ENCODE measurements around the gene C3.
"Not testable (repeated sequence)": the region's sequence is repeated elsewhere in the genome, so short reads cannot be mapped to it uniquely, and the experiment has no call there.

The C3 gene

DNA sequence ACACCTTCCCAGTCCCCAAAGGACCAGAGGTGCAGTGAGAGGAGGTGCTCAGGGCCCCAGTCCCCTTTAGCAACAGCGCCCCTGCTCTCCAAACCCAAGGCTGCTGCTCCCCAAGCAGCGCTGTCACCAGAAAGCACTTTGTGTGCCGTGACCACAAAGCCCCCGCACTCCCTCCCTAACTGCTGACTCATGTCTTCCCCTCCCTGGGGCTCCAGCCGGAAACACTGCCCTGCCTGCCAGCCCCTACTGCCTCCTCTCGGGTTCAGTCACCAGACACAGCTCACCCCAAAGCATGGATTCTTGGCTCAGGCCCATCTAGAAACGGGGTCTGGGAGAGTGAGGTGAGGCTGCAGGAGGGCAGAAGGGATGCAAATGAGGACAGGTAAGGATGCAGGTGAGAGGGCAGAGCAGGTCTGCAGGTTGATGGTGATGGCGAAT lies 45.6 kb downstream of the C3 start:
- Histone ChIP-seq H3K27me3 (ENCODE audit: insufficient read depth, low read length, poor library complexity) (no peaks in the 10 kb centered on the region), H3K4me2 (ENCODE audit: insufficient read depth, low read length) (peak overlapping the region; percentile 50; the same call in 1 of the 2 replicates), H4K20me1 (ENCODE audit: insufficient read depth, low read length) (no peaks in the 10 kb centered on the region), H3K4me1 (ENCODE audit: insufficient read depth, low read length) (peaks cover 16% of the 10 kb centered on the region), H3K27ac (ENCODE audit: low read length) (no peak overlapping the region; the same call in 1 of the 2 replicates), H3K9me3 (ENCODE audit: insufficient read depth, low read length, severe bottlenecking) (no peaks in the 10 kb centered on the region), H3K36me3 (ENCODE audit: insufficient read depth, low read length) (no peaks in the 10 kb centered on the region), H3K79me2 (ENCODE audit: insufficient read depth, low read length) (no peaks in the 10 kb centered on the region), H3K9ac (ENCODE audit: low read depth, low read length) (no peak overlapping the region), H2AFZ (ENCODE audit: low read depth, low read length) (no peak overlapping the region; the same call in 1 of the 2 replicates), H3K4me3 (ENCODE audit: low read depth in 1 of 2, low read length in 2 of 2) (no peak overlapping the region)
- TF ChIP-seq, protein P1, sequence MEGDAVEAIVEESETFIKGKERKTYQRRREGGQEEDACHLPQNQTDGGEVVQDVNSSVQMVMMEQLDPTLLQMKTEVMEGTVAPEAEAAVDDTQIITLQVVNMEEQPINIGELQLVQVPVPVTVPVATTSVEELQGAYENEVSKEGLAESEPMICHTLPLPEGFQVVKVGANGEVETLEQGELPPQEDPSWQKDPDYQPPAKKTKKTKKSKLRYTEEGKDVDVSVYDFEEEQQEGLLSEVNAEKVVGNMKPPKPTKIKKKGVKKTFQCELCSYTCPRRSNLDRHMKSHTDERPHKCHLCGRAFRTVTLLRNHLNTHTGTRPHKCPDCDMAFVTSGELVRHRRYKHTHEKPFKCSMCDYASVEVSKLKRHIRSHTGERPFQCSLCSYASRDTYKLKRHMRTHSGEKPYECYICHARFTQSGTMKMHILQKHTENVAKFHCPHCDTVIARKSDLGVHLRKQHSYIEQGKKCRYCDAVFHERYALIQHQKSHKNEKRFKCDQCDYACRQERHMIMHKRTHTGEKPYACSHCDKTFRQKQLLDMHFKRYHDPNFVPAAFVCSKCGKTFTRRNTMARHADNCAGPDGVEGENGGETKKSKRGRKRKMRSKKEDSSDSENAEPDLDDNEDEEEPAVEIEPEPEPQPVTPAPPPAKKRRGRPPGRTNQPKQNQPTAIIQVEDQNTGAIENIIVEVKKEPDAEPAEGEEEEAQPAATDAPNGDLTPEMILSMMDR (IDR thresholded peaks at IDR 0.05; ENCODE audit: borderline replicate concordance, extremely low read depth, low read length, poor library complexity, severe bottlenecking), result peak; percentile 67
- no peak for TF ChIP-seq EZH2 (IDR thresholded peaks at IDR 0.05; ENCODE audit: borderline replicate concordance, low read depth, low read length, severe bottlenecking)
- ATAC-seq (ENCODE audit: insufficient read depth, low read depth), result peak; percentile 99
- DNase-seq, result peak; percentile 92

DNA sequence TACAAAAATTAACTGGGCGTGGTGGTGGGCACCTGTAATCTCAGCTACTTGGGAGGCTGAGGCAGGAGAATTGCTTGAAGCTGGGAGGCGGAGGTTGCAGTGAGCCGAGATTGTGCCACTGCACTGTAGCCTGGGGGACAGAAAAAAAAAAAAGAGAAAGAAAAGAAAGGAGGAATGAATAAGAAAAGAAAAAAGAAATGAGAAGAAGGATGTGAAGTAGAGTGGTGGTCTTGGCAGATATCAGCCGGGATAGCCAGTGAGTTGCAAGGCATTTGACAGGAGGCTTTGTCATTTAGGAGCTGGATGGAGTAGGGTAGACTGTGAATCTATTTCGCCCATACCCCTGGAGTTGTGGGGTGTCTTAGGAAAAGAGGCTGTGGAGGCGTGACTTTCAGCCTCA lies 46.0 kb downstream of the C3 start:
- not testable (repeated sequence) for DNase-seq; H3K27ac ChIP-seq (ENCODE audit: low read length); H4K20me1 ChIP-seq (ENCODE audit: insufficient read depth, low read length); H3K9me3 ChIP-seq (ENCODE audit: insufficient read depth, low read length, severe bottlenecking); H3K4me3 ChIP-seq (ENCODE audit: low read depth in 1 of 2, low read length in 2 of 2); H2AFZ ChIP-seq (ENCODE audit: low read depth, low read length); H3K9ac ChIP-seq (ENCODE audit: low read depth, low read length); H3K79me2 ChIP-seq (ENCODE audit: insufficient read depth, low read length); ATAC-seq (ENCODE audit: insufficient read depth, low read depth); H3K27me3 ChIP-seq (ENCODE audit: insufficient read depth, low read length, poor library complexity); H3K36me3 ChIP-seq (ENCODE audit: insufficient read depth, low read length)
- Histone ChIP-seq H3K4me2 (ENCODE audit: insufficient read depth, low read length) (peak overlapping the region; percentile 50; the same call in 1 of the 2 replicates), H3K4me1 (ENCODE audit: insufficient read depth, low read length) (peaks cover 16% of the 10 kb centered on the region)

DNA sequence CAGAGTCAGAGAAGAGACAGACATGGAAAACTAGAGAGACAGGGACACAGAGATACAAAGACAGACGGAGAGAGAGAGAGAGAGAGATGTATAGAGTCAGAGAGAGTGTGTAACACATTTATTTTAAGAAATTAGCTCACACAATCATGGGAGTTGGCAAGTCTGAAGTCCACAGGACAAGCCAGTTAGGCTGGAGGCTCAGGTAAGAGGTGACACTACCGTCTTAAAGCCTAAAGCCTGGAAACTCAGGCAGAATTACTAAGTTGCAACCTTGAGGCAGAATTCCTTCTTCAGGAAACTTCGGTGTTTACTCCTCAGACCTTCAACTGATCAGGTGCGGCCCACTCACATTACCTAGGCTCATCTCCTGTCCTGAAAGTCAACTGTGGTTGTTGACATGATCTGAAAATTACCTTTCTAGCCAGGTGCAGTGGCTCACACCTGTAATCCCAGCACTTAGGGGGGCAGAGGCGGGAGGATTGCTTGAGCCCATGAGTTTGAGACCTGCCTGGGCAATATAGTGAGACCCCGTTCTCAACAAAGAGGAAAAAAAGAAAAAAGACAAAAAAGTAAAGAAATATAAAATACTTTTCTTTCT lies 47.7 kb downstream of the C3 start:
- no peaks in the 10 kb centered on the region for H3K9me3 ChIP-seq (ENCODE audit: insufficient read depth, low read length, severe bottlenecking)
- no peaks in the 10 kb centered on the region for H4K20me1 ChIP-seq (ENCODE audit: insufficient read depth, low read length)
- H3K4me1 ChIP-seq (ENCODE audit: insufficient read depth, low read length), result peaks cover 16% of the 10 kb centered on the region
- no peak overlapping the region for H3K4me3 ChIP-seq (ENCODE audit: low read depth in 1 of 2, low read length in 2 of 2)
- no peaks in the 10 kb centered on the region for H3K27me3 ChIP-seq (ENCODE audit: insufficient read depth, low read length, poor library complexity)
- no peak overlapping the region for H3K27ac ChIP-seq (ENCODE audit: low read length)
- no peaks in the 10 kb centered on the region for H3K36me3 ChIP-seq (ENCODE audit: insufficient read depth, low read length)
- DNase-seq (no peak), ATAC-seq (ENCODE audit: insufficient read depth, low read depth) (no peak)
- H2AFZ ChIP-seq (ENCODE audit: low read depth, low read length), result no peak overlapping the region
- H3K9ac ChIP-seq (ENCODE audit: low read depth, low read length), result no peak overlapping the region
- no peak overlapping the region for H3K4me2 ChIP-seq (ENCODE audit: insufficient read depth, low read length)
- TF ChIP-seq EZH2 (IDR thresholded peaks at IDR 0.05; ENCODE audit: borderline replicate concordance, low read depth, low read length, severe bottlenecking), result no peak
- TF ChIP-seq, protein P1 (IDR thresholded peaks at IDR 0.05; ENCODE audit: borderline replicate concordance, extremely low read depth, low read length, poor library complexity, severe bottlenecking), result no peak
- no peaks in the 10 kb centered on the region for H3K79me2 ChIP-seq (ENCODE audit: insufficient read depth, low read length)

DNA sequence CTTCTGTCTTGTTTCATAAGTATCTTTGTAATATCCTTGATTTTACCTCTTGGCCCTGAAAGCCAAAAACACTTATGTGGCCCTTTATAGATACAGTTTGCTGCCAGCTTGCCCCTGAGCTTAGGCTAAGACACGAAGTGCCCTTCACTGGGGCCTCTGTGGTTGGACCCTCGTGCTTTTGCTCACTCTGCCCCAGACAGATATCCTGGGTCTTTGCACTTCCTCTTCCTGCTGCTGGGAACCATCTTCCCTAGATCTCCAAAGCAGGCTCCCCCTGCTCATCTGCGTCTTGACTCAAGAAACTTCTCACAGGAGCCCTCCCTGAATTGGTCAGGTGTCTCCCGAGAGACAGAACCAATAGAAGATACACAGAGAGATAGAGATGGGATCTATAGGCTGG lies 48.5 kb downstream of the C3 start:
- peaks cover 16% of the 10 kb centered on the region for H3K4me1 ChIP-seq (ENCODE audit: insufficient read depth, low read length)
- H2AFZ ChIP-seq (ENCODE audit: low read depth, low read length), result no peak overlapping the region
- no peaks in the 10 kb centered on the region for H4K20me1 ChIP-seq (ENCODE audit: insufficient read depth, low read length)
- H3K4me2 ChIP-seq (ENCODE audit: insufficient read depth, low read length), result no peak overlapping the region
- H3K27me3 ChIP-seq (ENCODE audit: insufficient read depth, low read length, poor library complexity), result no peaks in the 10 kb centered on the region
- H3K36me3 ChIP-seq (ENCODE audit: insufficient read depth, low read length), result no peaks in the 10 kb centered on the region
- H3K9ac ChIP-seq (ENCODE audit: low read depth, low read length), result no peak overlapping the region
- no peak overlapping the region for H3K27ac ChIP-seq (ENCODE audit: low read length)
- H3K79me2 ChIP-seq (ENCODE audit: insufficient read depth, low read length), result no peaks in the 10 kb centered on the region
- no peaks in the 10 kb centered on the region for H3K9me3 ChIP-seq (ENCODE audit: insufficient read depth, low read length, severe bottlenecking)
- DNase-seq (no peak), ATAC-seq (ENCODE audit: insufficient read depth, low read depth) (no peak)
- no peak overlapping the region for H3K4me3 ChIP-seq (ENCODE audit: low read depth in 1 of 2, low read length in 2 of 2)
- no peak for TF ChIP-seq EZH2 (IDR thresholded peaks at IDR 0.05; ENCODE audit: borderline replicate concordance, low read depth, low read length, severe bottlenecking)
- TF ChIP-seq, protein P1 (IDR thresholded peaks at IDR 0.05; ENCODE audit: borderline replicate concordance, extremely low read depth, low read length, poor library complexity, severe bottlenecking), result no peak

Measured in DND-41 (cell line).